H1 (cell line): ENCODE measurements around the gene IQCF6. TPM values are rescaled to one million over a fixed set of nuclear protein-coding genes. Genes with fewer than 3 reads are reported as not detected.

Experiments used
- CTCF ChIA-PET: fragments of 300-600 bp; sonication (Branson Sonifier 250); formaldehyde crosslinking; loops from one replicate; lab custom pipeline; 2021; ENCODE audit not compliant: partially characterized antibody; lab: Charles Lee
- POLR2A ChIA-PET: fragments of 300-600 bp; sonication (Branson Sonifier 250); formaldehyde crosslinking; loops from one replicate; lab custom pipeline; 2021; ENCODE audit warnings: inconsistent platforms; ENCODE audit not compliant: partially characterized antibody; lab: Charles Lee
- DNase-seq, 2 experiments: peaks; one replicate each; pipeline versions ENCODE4 v3.0.0 to v3.0.0-alpha.2; 2010 to 2022; ENCODE audit warnings: low spot score in 2 of 2, low read depth in 1 of 2, mixed read lengths in 1 of 2
- FAIRE-seq: peaks from 2 replicates; lab custom pipeline; 2011; peaks lifted over from hg19 to GRCh38; lab: Jason Lieb, UNC
- H2AFZ ChIP-seq: 2 replicates; pipeline ENCODE4 v1.8.1; 2012; ENCODE audit warnings: low read length, inconsistent platforms
- H2AK5ac ChIP-seq: 2 replicates; pipeline ENCODE4 v1.6.1; 2013; ENCODE audit warnings: low read depth, low read length
- H2BK120ac ChIP-seq: replicated peaks from 2 replicates; pipeline ENCODE3; 2013; ENCODE audit warnings: low read depth, low read length, inconsistent platforms
- H2BK12ac ChIP-seq: 2 replicates; pipeline ENCODE4 v1.6.1; 2013; ENCODE audit warnings: low read depth, low read length
- H2BK15ac ChIP-seq: 2 replicates; pipeline ENCODE4 v1.6.1; 2013; ENCODE audit warnings: low read length
- H2BK20ac ChIP-seq: 2 replicates; pipeline ENCODE4 v1.6.1; 2013; ENCODE audit warnings: low read length
- H2BK5ac ChIP-seq: 2 replicates; pipeline ENCODE4 v1.6.1; 2013; ENCODE audit warnings: low read depth, low read length
- H3K14ac ChIP-seq: 2 replicates; pipeline ENCODE4 v1.6.1; 2013; ENCODE audit warnings: inconsistent platforms; ENCODE audit not compliant: insufficient read length
- H3K18ac ChIP-seq: 2 replicates; pipeline ENCODE4 v1.6.1; 2013; ENCODE audit warnings: low read length; ENCODE audit errors: extremely low read depth
- H3K23ac ChIP-seq: 2 replicates; pipeline ENCODE4 v1.6.1; 2013; ENCODE audit warnings: inconsistent platforms; ENCODE audit not compliant: insufficient read length
- H3K23me2 ChIP-seq: 2 replicates; pipeline ENCODE4 v1.6.1; 2013; ENCODE audit warnings: low read depth, low read length
- H3K27ac ChIP-seq: 2 replicates; pipeline ENCODE4 v1.6.1; 2011; ENCODE audit warnings: low read depth, low read length, inconsistent platforms
- H3K27me3 ChIP-seq, 4 experiments: replicated peaks in 1 of 4; 1 replicate in 1 of 4; 2 replicates in 3 of 4; pipeline versions ENCODE4 v1.6.1 to v1.8.1; 2011 to 2013; ENCODE audit warnings: low read length in 3 of 4, mild to moderate bottlenecking in 3 of 4, inconsistent platforms in 2 of 4, mixed read lengths in 2 of 4, moderate library complexity in 1 of 4; ENCODE audit not compliant: control insufficient read depth in 3 of 4, insufficient read depth in 3 of 4; ENCODE audit errors: extremely low read depth in 1 of 4
- H3K36me3 ChIP-seq, 4 experiments: 2 replicates each; pipeline versions ENCODE4 v1.6.1 to v1.8.1; 2011 to 2013; ENCODE audit warnings: mild to moderate bottlenecking in 4 of 4, low read length in 3 of 4, moderate library complexity in 2 of 4, control low read depth in 1 of 4, inconsistent platforms in 1 of 4; ENCODE audit not compliant: insufficient read depth in 4 of 4, control insufficient read depth in 2 of 4
- H3K4ac ChIP-seq: replicated peaks from 2 replicates; pipeline ENCODE3; 2013; ENCODE audit warnings: low read length, low read depth, mixed read lengths, inconsistent platforms; ENCODE audit not compliant: insufficient read length
- H3K4me1 ChIP-seq, 4 experiments: replicated peaks in 1 of 4; 1 replicate in 1 of 4; 2 replicates in 3 of 4; pipeline versions ENCODE4 v1.6.1 to v1.8.1; 2011 to 2013; ENCODE audit warnings: low read length in 3 of 4, inconsistent platforms in 2 of 4, mixed read lengths in 1 of 4; ENCODE audit not compliant: insufficient read depth in 4 of 4, control insufficient read depth in 3 of 4
- H3K4me2 ChIP-seq, 2 experiments: 2 replicates each; pipeline versions ENCODE4 v1.6.1 to v1.8.1; 2011 to 2013; ENCODE audit warnings: low read depth in 2 of 2, low read length in 2 of 2, control low read depth in 1 of 2, inconsistent platforms in 1 of 2, mild to moderate bottlenecking in 1 of 2; ENCODE audit not compliant: insufficient read depth in 1 of 2
- H3K4me3 ChIP-seq, 4 experiments: fragments of 200-600, 300-600 bp in 1 of 4; sonication (generic), shearing (Covaris generic), sonication (Bioruptor Twin) in 1 of 4; 2 replicates each; pipeline versions ENCODE4 v1.5.1 to v1.8.1; 2011 to 2016; ENCODE audit warnings: low read length in 4 of 4, low read depth in 3 of 4, control low read depth in 2 of 4, inconsistent platforms in 2 of 4, mild to moderate bottlenecking in 2 of 4, mixed read lengths in 1 of 4, moderate library complexity in 1 of 4; ENCODE audit not compliant: insufficient read depth in 2 of 4; ENCODE audit errors: extremely low read depth in 1 of 4
- H3K56ac ChIP-seq: replicated peaks from 2 replicates; pipeline ENCODE3; 2013; ENCODE audit warnings: low read depth, mild to moderate bottlenecking, mixed read lengths, low read length, inconsistent platforms; ENCODE audit not compliant: insufficient read length
- H3K79me1 ChIP-seq: 2 replicates; pipeline ENCODE4 v1.6.1; 2013; ENCODE audit warnings: low read depth, low read length, control low read depth
- H3K79me2 ChIP-seq, 2 experiments: 2 replicates each; pipeline versions ENCODE4 v1.6.1 to v1.8.1; 2012 to 2013; ENCODE audit warnings: low read length in 2 of 2, mild to moderate bottlenecking in 2 of 2, inconsistent platforms in 1 of 2; ENCODE audit not compliant: insufficient read depth in 2 of 2, control insufficient read depth in 1 of 2
- H3K9ac ChIP-seq, 4 experiments: replicated peaks in 1 of 4; 1 replicate in 1 of 4; 2 replicates in 3 of 4; pipeline versions ENCODE4 v1.6.1 to v1.8.1; 2011 to 2013; ENCODE audit warnings: low read depth in 3 of 4, low read length in 3 of 4, control low read depth in 2 of 4, mild to moderate bottlenecking in 2 of 4, moderate library complexity in 2 of 4, inconsistent platforms in 1 of 4; ENCODE audit errors: extremely low read depth in 1 of 4
- H3K9me3 ChIP-seq, 2 experiments: 2 replicates each; pipeline versions ENCODE4 v1.6.1 to v1.8.1; 2012 to 2013; ENCODE audit warnings: mild to moderate bottlenecking in 2 of 2, moderate library complexity in 2 of 2, control low read depth in 1 of 2, inconsistent platforms in 1 of 2, low read depth in 1 of 2, low read length in 1 of 2, mixed read lengths in 1 of 2; ENCODE audit not compliant: insufficient read depth in 2 of 2
- H4K20me1 ChIP-seq, 2 experiments: replicated peaks in 1 of 2; 2 replicates each; pipeline versions ENCODE3 to v1.8.1; 2011 to 2013; ENCODE audit warnings: inconsistent platforms in 2 of 2, low read length in 2 of 2, mild to moderate bottlenecking in 1 of 2; ENCODE audit not compliant: insufficient read depth in 2 of 2, control insufficient read depth in 1 of 2
- H4K5ac ChIP-seq: 2 replicates; pipeline ENCODE4 v1.6.1; 2013; ENCODE audit warnings: low read length, low read depth, mixed read lengths, inconsistent platforms; ENCODE audit not compliant: insufficient read length
- H4K8ac ChIP-seq: 2 replicates; pipeline ENCODE4 v1.8.0; 2013; ENCODE audit warnings: mild to moderate bottlenecking, moderate library complexity, low read length, inconsistent platforms; ENCODE audit not compliant: insufficient read depth; ENCODE audit errors: extremely low read depth
- H4K91ac ChIP-seq: replicated peaks from 2 replicates; pipeline ENCODE3; 2013; ENCODE audit warnings: low read length, mixed read lengths, inconsistent platforms; ENCODE audit not compliant: insufficient read length
- EZH2 ChIP-seq: fragments of 200-600 bp; sonication (generic); IDR thresholded peaks from 2 replicates; pipeline ENCODE4 v1.7.1; 2012; ENCODE audit warnings: low read depth, mild to moderate bottlenecking, moderate library complexity, low read length, inconsistent platforms; ENCODE audit not compliant: severe bottlenecking
- POLR2A ChIP-seq, 2 experiments: IDR thresholded peaks; 1 replicate in 1 of 2; 2 replicates in 1 of 2; pipeline ENCODE4 v1.6.1; 2011; ENCODE audit warnings: low read depth in 2 of 2, low read length in 2 of 2, mild to moderate bottlenecking in 2 of 2; ENCODE audit errors: control extremely low read depth in 1 of 2
- RAD21 ChIP-seq, 2 experiments: IDR thresholded peaks in 1 of 2; conservative IDR thresholded peaks in 1 of 2; 2 replicates each; pipeline ENCODE4 v1.6.1; 2011; ENCODE audit warnings: low read depth in 2 of 2, low read length in 2 of 2, improper control_type of control experiment in 1 of 2, inconsistent platforms in 1 of 2, mild to moderate bottlenecking in 1 of 2, moderate library complexity in 1 of 2
- ZNF274 ChIP-seq: IDR thresholded peaks from 2 replicates; pipeline ENCODE4 v1.7.0; 2012; ENCODE audit warnings: low read length, borderline replicate concordance; ENCODE audit errors: extremely low read depth
- WGBS, 2 experiments: shearing (Covaris generic) in 1 of 2; methylation state at CpG; one replicate each; pipeline versions ENCODE4 v1.1.6 to v1.1.7; 2013 to 2015; ENCODE audit warnings: low lambda C conversion rate in 2 of 2, mixed read lengths in 2 of 2, inconsistent platforms in 1 of 2, low coverage in 1 of 2, missing lambda C conversion rate in 1 of 2; ENCODE audit not compliant: insufficient replicate concordance in 2 of 2, insufficient coverage in 1 of 2, insufficient read length in 1 of 2; ENCODE audit errors: extremely low coverage in 1 of 2, missing lambda C conversion rate in 1 of 2; 5-methylcytosine and 5-hydroxymethylcytosine counted together
- polyA plus RNA-seq, 7 experiments: library from polyadenylated mRNA; depleted of rRNA in 3 of 7; stranded (reverse) in 5 of 7; unstranded in 2 of 7; fragments of >200 nt in 5 of 7; fragments of 200-250 nt in 2 of 7; gene quantifications; 1 replicate in 5 of 7; 2 replicates in 1 of 7; 4 replicates in 1 of 7; pipeline versions ENCODE4 v1.2.1 to v1.2.3, GENCODE V29; 2011 to 2013; ENCODE audit warnings: missing spikeins in 2 of 7, mixed read lengths in 2 of 7
- total RNA-seq: library from RNA; stranded (reverse); fragmentation: NEBNext Ultra II Directional; extraction: Animal tissue kit (Norgen Biotek cat#: 25700); gene quantifications from 2 replicates; pipeline ENCODE4 v1.2.1, GENCODE V29; 2021

Gene IQCF6
- total and polyA plus RNA-seq, 2 of the 8 experiments (the other 6 are each of a cell fraction or from before 2014, with no cell fraction given), result not detected

GRCh38 chr3:51815614-51816013 is 36.6 kb upstream of the IQCF6 start:
- H2BK120ac ChIP-seq, result no peak overlapping the region
- H3K56ac ChIP-seq, result no peak overlapping the region
- H3K4me1 ChIP-seq, result no peaks in the 10 kb centered on the region
- H2BK15ac ChIP-seq, result no peak overlapping the region
- H3K79me1 ChIP-seq, result no peaks in the 10 kb centered on the region
- no peak overlapping the region for H3K18ac ChIP-seq
- no peak overlapping the region for H3K23ac ChIP-seq
- no peak overlapping the region for H2BK5ac ChIP-seq
- H3K79me2 ChIP-seq, result no peaks in the 10 kb centered on the region
- no peaks in the 10 kb centered on the region for H3K23me2 ChIP-seq
- no peak for TF ChIP-seq EZH2
- no peak for TF ChIP-seq ZNF274
- TF ChIP-seq POLR2A (IDR thresholded peaks at IDR 0.05; ENCODE audit: control extremely low read depth in 1 of 2, low read depth in 2 of 2, low read length in 2 of 2), result no peak
- TF ChIP-seq RAD21 (IDR thresholded peaks at IDR 0.05 in 1 of 2, conservative IDR thresholded peaks at IDR 0.05 in 1 of 2; ENCODE audit: low read depth in 2 of 2, low read length in 2 of 2), result no peak
- 85% methylated on average over 4 of the region's 4 CpGs; no CpG with 5 or more reads in 1 of the 2 experiments for WGBS, 2 experiments
- CTCF ChIA-PET, result interaction anchor here (2.8 to 4.7 kb wide), 2 partner anchors 13 to 17 kb away, joined by 11 to 24 read pairs; no protein-coding TSS in a partner anchor
- no peaks in the 10 kb centered on the region for H3K9me3 ChIP-seq
- no peaks in the 10 kb centered on the region for H3K27me3 ChIP-seq
- H3K4ac ChIP-seq, result no peak overlapping the region
- no peak overlapping the region for H3K14ac ChIP-seq
- H4K91ac ChIP-seq, result no peak overlapping the region
- H3K4me2 ChIP-seq, result no peak overlapping the region
- H4K5ac ChIP-seq, result no peak overlapping the region
- no peak overlapping the region for H4K8ac ChIP-seq
- no peaks in the 10 kb centered on the region for H3K36me3 ChIP-seq
- no peaks in the 10 kb centered on the region for H4K20me1 ChIP-seq
- H2BK12ac ChIP-seq, result no peak overlapping the region
- no peak overlapping the region for H2BK20ac ChIP-seq
- DNase-seq (no peak), FAIRE-seq (no peak)
- H3K4me3 ChIP-seq, result no peak overlapping the region
- no peak overlapping the region for H2AK5ac ChIP-seq
- no peak overlapping the region for H2AFZ ChIP-seq
- no peak overlapping the region for H3K27ac ChIP-seq
- POLR2A ChIA-PET, result no interaction called here
- no peak overlapping the region for H3K9ac ChIP-seq
